Cerebellar nuclear complex (tissue), 1 donor: ENCODE measurements around the gene PLXND1.

Experiments used
- DNase-seq, 2 experiments: peaks; one replicate each; lab custom pipeline; 2025; lab: John Stamatoyannopoulos, UW

The PLXND1 gene

GRCh38 chr3:129585949-129586657 is 20.4 kb downstream of the PLXND1 start:
- no peak for DNase-seq

- DNase-seq = no peak
Observed at GRCh38 chr3:129584631-129585030, 21.8 kb downstream of the PLXND1 start.

- no peak for DNase-seq
Observed at GRCh38 chr3:129583289-129583688, 23.2 kb downstream of the PLXND1 start.

- no peak for DNase-seq
Observed at GRCh38 chr3:129582799-129583198, 23.7 kb downstream of the PLXND1 start.

- DNase-seq = no peak
Observed at GRCh38 chr3:129581623-129582022, 24.9 kb downstream of the PLXND1 start.

- DNase-seq = no peak
Observed at GRCh38 chr3:129579991-129580390, 26.5 kb downstream of the PLXND1 start.

GRCh38 chr3:129577925-129578786 is 28.3 kb downstream of the PLXND1 start:
- DNase-seq = no peak

- DNase-seq = no peak
Observed at GRCh38 chr3:129577366-129577765, 29.1 kb downstream of the PLXND1 start.

- DNase-seq = no peak
Observed at GRCh38 chr3:129576514-129577352, 29.7 kb downstream of the PLXND1 start.

- no peak for DNase-seq
Observed at GRCh38 chr3:129575997-129576384, 30.5 kb downstream of the PLXND1 start.

GRCh38 chr3:129575233-129575996 is 31.1 kb downstream of the PLXND1 start:
- no peak for DNase-seq

GRCh38 chr3:129574206-129574605 is 32.3 kb downstream of the PLXND1 start:
- no peak for DNase-seq

GRCh38 chr3:129573493-129573892 is 33.0 kb downstream of the PLXND1 start:
- DNase-seq = no peak

GRCh38 chr3:129572603-129573002 is 33.9 kb downstream of the PLXND1 start:
- DNase-seq = no peak

- no peak for DNase-seq
Observed at GRCh38 chr3:129571605-129572547, 34.6 kb downstream of the PLXND1 start.

GRCh38 chr3:129569856-129570255 is 36.6 kb downstream of the PLXND1 start:
- DNase-seq = no peak

GRCh38 chr3:129567939-129568338 is 38.5 kb downstream of the PLXND1 start:
- DNase-seq = no peak

- no peak for DNase-seq
Observed at GRCh38 chr3:129567176-129567705, 39.2 kb downstream of the PLXND1 start.

GRCh38 chr3:129565902-129566301 is 40.6 kb downstream of the PLXND1 start:
- no peak for DNase-seq

- no peak for DNase-seq
Observed at GRCh38 chr3:129564981-129565644, 41.4 kb downstream of the PLXND1 start.
